H1 (cell line): ENCODE data around the gene ABCG8. TPM values are rescaled to one million over a fixed set of nuclear protein-coding genes. Genes with fewer than 3 reads are reported as not detected.
A peak's percentile ranks its signal among the peaks of the same experiment; 100 is the strongest.

Source experiments
- CTCF ChIA-PET: fragments of 300-600 bp; sonication (Branson Sonifier 250); formaldehyde crosslinking; loops from one replicate; lab custom pipeline; 2021; ENCODE audit not compliant: partially characterized antibody; lab: Charles Lee
- POLR2A ChIA-PET: fragments of 300-600 bp; sonication (Branson Sonifier 250); formaldehyde crosslinking; loops from one replicate; lab custom pipeline; 2021; ENCODE audit warnings: inconsistent platforms; ENCODE audit not compliant: partially characterized antibody; lab: Charles Lee
- DNase-seq, 2 experiments: peaks; one replicate each; pipeline versions ENCODE4 v3.0.0 to v3.0.0-alpha.2; 2010 to 2022; ENCODE audit warnings: low spot score in 2 of 2, low read depth in 1 of 2, mixed read lengths in 1 of 2
- FAIRE-seq: peaks from 2 replicates; lab custom pipeline; 2011; peaks lifted over from hg19 to GRCh38; lab: Jason Lieb, UNC
- H2AFZ ChIP-seq: 2 replicates; pipeline ENCODE4 v1.8.1; 2012; ENCODE audit warnings: low read length, inconsistent platforms
- H2AK5ac ChIP-seq: 2 replicates; pipeline ENCODE4 v1.6.1; 2013; ENCODE audit warnings: low read depth, low read length
- H2BK120ac ChIP-seq: replicated peaks from 2 replicates; pipeline ENCODE3; 2013; ENCODE audit warnings: low read depth, low read length, inconsistent platforms
- H2BK12ac ChIP-seq: 2 replicates; pipeline ENCODE4 v1.6.1; 2013; ENCODE audit warnings: low read depth, low read length
- H2BK15ac ChIP-seq: 2 replicates; pipeline ENCODE4 v1.6.1; 2013; ENCODE audit warnings: low read length
- H2BK20ac ChIP-seq: 2 replicates; pipeline ENCODE4 v1.6.1; 2013; ENCODE audit warnings: low read length
- H2BK5ac ChIP-seq: 2 replicates; pipeline ENCODE4 v1.6.1; 2013; ENCODE audit warnings: low read depth, low read length
- H3K14ac ChIP-seq: 2 replicates; pipeline ENCODE4 v1.6.1; 2013; ENCODE audit warnings: inconsistent platforms; ENCODE audit not compliant: insufficient read length
- H3K18ac ChIP-seq: 2 replicates; pipeline ENCODE4 v1.6.1; 2013; ENCODE audit warnings: low read length; ENCODE audit errors: extremely low read depth
- H3K23ac ChIP-seq: 2 replicates; pipeline ENCODE4 v1.6.1; 2013; ENCODE audit warnings: inconsistent platforms; ENCODE audit not compliant: insufficient read length
- H3K23me2 ChIP-seq: 2 replicates; pipeline ENCODE4 v1.6.1; 2013; ENCODE audit warnings: low read depth, low read length
- H3K27ac ChIP-seq: 2 replicates; pipeline ENCODE4 v1.6.1; 2011; ENCODE audit warnings: low read depth, low read length, inconsistent platforms
- H3K27me3 ChIP-seq, 4 experiments: replicated peaks in 1 of 4; 1 replicate in 1 of 4; 2 replicates in 3 of 4; pipeline versions ENCODE4 v1.6.1 to v1.8.1; 2011 to 2013; ENCODE audit warnings: low read length in 3 of 4, mild to moderate bottlenecking in 3 of 4, inconsistent platforms in 2 of 4, mixed read lengths in 2 of 4, moderate library complexity in 1 of 4; ENCODE audit not compliant: control insufficient read depth in 3 of 4, insufficient read depth in 3 of 4; ENCODE audit errors: extremely low read depth in 1 of 4
- H3K36me3 ChIP-seq, 4 experiments: 2 replicates each; pipeline versions ENCODE4 v1.6.1 to v1.8.1; 2011 to 2013; ENCODE audit warnings: mild to moderate bottlenecking in 4 of 4, low read length in 3 of 4, moderate library complexity in 2 of 4, control low read depth in 1 of 4, inconsistent platforms in 1 of 4; ENCODE audit not compliant: insufficient read depth in 4 of 4, control insufficient read depth in 2 of 4
- H3K4ac ChIP-seq: replicated peaks from 2 replicates; pipeline ENCODE3; 2013; ENCODE audit warnings: low read length, low read depth, mixed read lengths, inconsistent platforms; ENCODE audit not compliant: insufficient read length
- H3K4me1 ChIP-seq, 4 experiments: replicated peaks in 1 of 4; 1 replicate in 1 of 4; 2 replicates in 3 of 4; pipeline versions ENCODE4 v1.6.1 to v1.8.1; 2011 to 2013; ENCODE audit warnings: low read length in 3 of 4, inconsistent platforms in 2 of 4, mixed read lengths in 1 of 4; ENCODE audit not compliant: insufficient read depth in 4 of 4, control insufficient read depth in 3 of 4
- H3K4me2 ChIP-seq, 2 experiments: 2 replicates each; pipeline versions ENCODE4 v1.6.1 to v1.8.1; 2011 to 2013; ENCODE audit warnings: low read depth in 2 of 2, low read length in 2 of 2, control low read depth in 1 of 2, inconsistent platforms in 1 of 2, mild to moderate bottlenecking in 1 of 2; ENCODE audit not compliant: insufficient read depth in 1 of 2
- H3K4me3 ChIP-seq, 4 experiments: fragments of 200-600, 300-600 bp in 1 of 4; sonication (generic), shearing (Covaris generic), sonication (Bioruptor Twin) in 1 of 4; 2 replicates each; pipeline versions ENCODE4 v1.5.1 to v1.8.1; 2011 to 2016; ENCODE audit warnings: low read length in 4 of 4, low read depth in 3 of 4, control low read depth in 2 of 4, inconsistent platforms in 2 of 4, mild to moderate bottlenecking in 2 of 4, mixed read lengths in 1 of 4, moderate library complexity in 1 of 4; ENCODE audit not compliant: insufficient read depth in 2 of 4; ENCODE audit errors: extremely low read depth in 1 of 4
- H3K56ac ChIP-seq: replicated peaks from 2 replicates; pipeline ENCODE3; 2013; ENCODE audit warnings: low read depth, mild to moderate bottlenecking, mixed read lengths, low read length, inconsistent platforms; ENCODE audit not compliant: insufficient read length
- H3K79me1 ChIP-seq: 2 replicates; pipeline ENCODE4 v1.6.1; 2013; ENCODE audit warnings: low read depth, low read length, control low read depth
- H3K79me2 ChIP-seq, 2 experiments: 2 replicates each; pipeline versions ENCODE4 v1.6.1 to v1.8.1; 2012 to 2013; ENCODE audit warnings: low read length in 2 of 2, mild to moderate bottlenecking in 2 of 2, inconsistent platforms in 1 of 2; ENCODE audit not compliant: insufficient read depth in 2 of 2, control insufficient read depth in 1 of 2
- H3K9ac ChIP-seq, 4 experiments: replicated peaks in 1 of 4; 1 replicate in 1 of 4; 2 replicates in 3 of 4; pipeline versions ENCODE4 v1.6.1 to v1.8.1; 2011 to 2013; ENCODE audit warnings: low read depth in 3 of 4, low read length in 3 of 4, control low read depth in 2 of 4, mild to moderate bottlenecking in 2 of 4, moderate library complexity in 2 of 4, inconsistent platforms in 1 of 4; ENCODE audit errors: extremely low read depth in 1 of 4
- H3K9me3 ChIP-seq, 2 experiments: 2 replicates each; pipeline versions ENCODE4 v1.6.1 to v1.8.1; 2012 to 2013; ENCODE audit warnings: mild to moderate bottlenecking in 2 of 2, moderate library complexity in 2 of 2, control low read depth in 1 of 2, inconsistent platforms in 1 of 2, low read depth in 1 of 2, low read length in 1 of 2, mixed read lengths in 1 of 2; ENCODE audit not compliant: insufficient read depth in 2 of 2
- H4K20me1 ChIP-seq, 2 experiments: replicated peaks in 1 of 2; 2 replicates each; pipeline versions ENCODE3 to v1.8.1; 2011 to 2013; ENCODE audit warnings: inconsistent platforms in 2 of 2, low read length in 2 of 2, mild to moderate bottlenecking in 1 of 2; ENCODE audit not compliant: insufficient read depth in 2 of 2, control insufficient read depth in 1 of 2
- H4K5ac ChIP-seq: 2 replicates; pipeline ENCODE4 v1.6.1; 2013; ENCODE audit warnings: low read length, low read depth, mixed read lengths, inconsistent platforms; ENCODE audit not compliant: insufficient read length
- H4K8ac ChIP-seq: 2 replicates; pipeline ENCODE4 v1.8.0; 2013; ENCODE audit warnings: mild to moderate bottlenecking, moderate library complexity, low read length, inconsistent platforms; ENCODE audit not compliant: insufficient read depth; ENCODE audit errors: extremely low read depth
- H4K91ac ChIP-seq: replicated peaks from 2 replicates; pipeline ENCODE3; 2013; ENCODE audit warnings: low read length, mixed read lengths, inconsistent platforms; ENCODE audit not compliant: insufficient read length
- ATF2 ChIP-seq: IDR thresholded peaks from 2 replicates; pipeline ENCODE4 v1.6.1; 2012; ENCODE audit warnings: low read length, inconsistent platforms
- CHD1 ChIP-seq: IDR thresholded peaks from 2 replicates; pipeline ENCODE4 v1.6.1; 2012; ENCODE audit warnings: low read depth, low read length, improper control_type of control experiment
- CTCF ChIP-seq, 3 experiments: IDR thresholded peaks; 1 replicate in 2 of 3; 2 replicates in 1 of 3; pipeline versions ENCODE4 v1.5.1 to v1.6.1; 2011; ENCODE audit warnings: low read length in 3 of 3, mild to moderate bottlenecking in 3 of 3, inconsistent platforms in 2 of 3, low read depth in 1 of 3, moderate library complexity in 1 of 3; ENCODE audit not compliant: insufficient read depth in 1 of 3; ENCODE audit errors: control extremely low read depth in 1 of 3
- EP300 ChIP-seq, 2 experiments: IDR thresholded peaks; 1 replicate in 1 of 2; 2 replicates in 1 of 2; pipeline ENCODE4 v1.6.1; 2011 to 2012; ENCODE audit warnings: low read depth in 2 of 2, low read length in 2 of 2, mild to moderate bottlenecking in 2 of 2, borderline replicate concordance in 1 of 2, inconsistent platforms in 1 of 2, moderate library complexity in 1 of 2
- EZH2 ChIP-seq: fragments of 200-600 bp; sonication (generic); IDR thresholded peaks from 2 replicates; pipeline ENCODE4 v1.7.1; 2012; ENCODE audit warnings: low read depth, mild to moderate bottlenecking, moderate library complexity, low read length, inconsistent platforms; ENCODE audit not compliant: severe bottlenecking
- GTF2F1 ChIP-seq: IDR thresholded peaks from 2 replicates; pipeline ENCODE4 v1.6.1; 2012; ENCODE audit warnings: low read depth, low read length, improper control_type of control experiment, borderline replicate concordance
- RNF2 ChIP-seq: fragments of 200-900, 300-1000 bp; sonication (generic); IDR thresholded peaks from 2 replicates; pipeline ENCODE4 v1.7.1; 2016; ENCODE audit warnings: borderline replicate concordance, low read depth, mild to moderate bottlenecking, antibody characterized with exemption, low read length; ENCODE audit not compliant: poor library complexity, severe bottlenecking; ENCODE audit errors: missing control alignments
- TEAD4 ChIP-seq: IDR thresholded peaks from 2 replicates; pipeline ENCODE4 v1.6.1; 2012; ENCODE audit warnings: low read depth, low read length, inconsistent platforms, mixed read lengths
- YY1 ChIP-seq: IDR thresholded peaks from 2 replicates; pipeline ENCODE4 v1.6.1; 2011; ENCODE audit warnings: low read depth, mild to moderate bottlenecking, low read length
- WGBS, 2 experiments: shearing (Covaris generic) in 1 of 2; methylation state at CpG; one replicate each; pipeline versions ENCODE4 v1.1.6 to v1.1.7; 2013 to 2015; ENCODE audit warnings: low lambda C conversion rate in 2 of 2, mixed read lengths in 2 of 2, inconsistent platforms in 1 of 2, low coverage in 1 of 2, missing lambda C conversion rate in 1 of 2; ENCODE audit not compliant: insufficient replicate concordance in 2 of 2, insufficient coverage in 1 of 2, insufficient read length in 1 of 2; ENCODE audit errors: extremely low coverage in 1 of 2, missing lambda C conversion rate in 1 of 2; 5-methylcytosine and 5-hydroxymethylcytosine counted together
- polyA plus RNA-seq, 7 experiments: library from polyadenylated mRNA; depleted of rRNA in 3 of 7; stranded (reverse) in 5 of 7; unstranded in 2 of 7; fragments of >200 nt in 5 of 7; fragments of 200-250 nt in 2 of 7; gene quantifications; 1 replicate in 5 of 7; 2 replicates in 1 of 7; 4 replicates in 1 of 7; pipeline versions ENCODE4 v1.2.1 to v1.2.3, GENCODE V29; 2011 to 2013; ENCODE audit warnings: missing spikeins in 2 of 7, mixed read lengths in 2 of 7
- total RNA-seq: library from RNA; stranded (reverse); fragmentation: NEBNext Ultra II Directional; extraction: Animal tissue kit (Norgen Biotek cat#: 25700); gene quantifications from 2 replicates; pipeline ENCODE4 v1.2.1, GENCODE V29; 2021

The ABCG8 gene
- total and polyA plus RNA-seq, 2 of the 8 experiments (the other 6 are each of a cell fraction or from before 2014, with no cell fraction given), result not detected

- no peak overlapping the region for H3K4me2 ChIP-seq
- peak; percentile 63 for FAIRE-seq
- DNase-seq, result no peak
- no peak for TF ChIP-seq GTF2F1
- TF ChIP-seq TEAD4, result no peak
- TF ChIP-seq EZH2, result no peak
- TF ChIP-seq RNF2, result no peak
- TF ChIP-seq ATF2, result no peak
- no peak for TF ChIP-seq CHD1
- TF ChIP-seq CTCF (IDR thresholded peaks at IDR 0.05; ENCODE audit: control extremely low read depth in 1 of 3, insufficient read depth in 1 of 3, low read depth in 1 of 3, low read length in 3 of 3), result peak in 1 of 3 experiments; percentile 45; a peak in 2 of 4 replicates
- TF ChIP-seq YY1, result no peak
- no peak for TF ChIP-seq EP300 (IDR thresholded peaks at IDR 0.05; ENCODE audit: borderline replicate concordance in 1 of 2, low read depth in 2 of 2, low read length in 2 of 2)
These were observed 40.5 kb upstream of the ABCG8 start for GRCh38 chr2:43798300-43798699.

More at GRCh38 chr2:43798300-43798699, 40.5 kb upstream of the ABCG8 start:
- no peak overlapping the region for H3K14ac ChIP-seq
- no peak overlapping the region for H4K8ac ChIP-seq
- no peaks in the 10 kb centered on the region for H3K79me2 ChIP-seq
- H3K36me3 ChIP-seq, result no peaks in the 10 kb centered on the region
- no peak overlapping the region for H2BK120ac ChIP-seq
- H4K20me1 ChIP-seq, result no peaks in the 10 kb centered on the region
- no peak overlapping the region for H3K23ac ChIP-seq
- no peaks in the 10 kb centered on the region for H3K4me1 ChIP-seq
- H3K4me3 ChIP-seq, result no peak overlapping the region
- CTCF ChIA-PET, result interaction anchor here (0.8 to 3.2 kb wide), 28 partner anchors 8 to 985 kb away, joined by 3 to 16 read pairs (median 3); no protein-coding TSS in a partner anchor
- H2BK5ac ChIP-seq, result no peak overlapping the region
- no peaks in the 10 kb centered on the region for H3K23me2 ChIP-seq
- no peak overlapping the region for H2AK5ac ChIP-seq
- WGBS, 2 experiments, result 62% methylated on average over 4 of the region's 4 CpGs; no CpG with 5 or more reads in 1 of the 2 experiments
- H3K4ac ChIP-seq, result no peak overlapping the region
- no peak overlapping the region for H2BK20ac ChIP-seq
- no peak overlapping the region for H2BK12ac ChIP-seq
- H3K27me3 ChIP-seq, result no peaks in the 10 kb centered on the region
- H3K79me1 ChIP-seq, result no peaks in the 10 kb centered on the region
- H4K91ac ChIP-seq, result no peak overlapping the region
- H4K5ac ChIP-seq, result no peak overlapping the region
- H2BK15ac ChIP-seq, result no peak overlapping the region
- POLR2A ChIA-PET, result no interaction called here
- no peak overlapping the region for H3K56ac ChIP-seq
- H3K27ac ChIP-seq, result no peak overlapping the region
- no peaks in the 10 kb centered on the region for H3K9me3 ChIP-seq
- no peak overlapping the region for H3K9ac ChIP-seq
- H2AFZ ChIP-seq, result no peak overlapping the region
- H3K18ac ChIP-seq, result no peak overlapping the region
